ENCODE results near the gene KRTAP3-2.

DNA sequence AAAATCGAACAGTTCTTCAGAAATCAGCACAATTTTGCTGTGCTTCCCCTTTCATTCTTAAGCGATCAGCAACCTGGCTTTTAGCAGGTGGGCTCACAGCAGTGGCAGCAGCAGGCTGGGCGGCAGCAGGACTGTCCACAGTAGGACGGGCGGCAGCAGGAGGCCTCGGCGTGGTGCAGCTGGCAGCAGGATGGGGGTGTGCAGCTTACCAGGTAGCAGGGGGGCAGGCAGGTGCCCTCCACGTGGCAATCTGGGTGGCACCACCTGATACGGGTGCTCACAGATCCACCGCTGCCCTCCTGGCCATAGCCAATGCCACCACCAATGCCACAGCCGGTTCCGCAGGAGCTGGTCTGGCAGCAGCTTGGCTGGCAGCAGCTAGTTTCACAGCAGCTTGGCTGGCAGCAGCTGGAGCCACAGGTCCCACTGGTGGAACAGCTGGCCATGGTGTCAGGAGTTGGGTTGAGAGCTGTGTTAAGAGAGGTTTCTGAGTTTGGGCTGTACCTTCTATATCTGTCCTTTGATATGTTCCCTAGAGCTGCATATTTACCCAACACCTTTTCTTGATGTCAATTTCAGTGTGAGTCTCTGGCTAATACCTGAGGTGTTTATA, 30.0 kb upstream of the KRTAP3-2 start, which contains the start of gene KRTAP1-4:
- TF ChIP-seq POLR2A (IDR thresholded peaks at IDR 0.05): no peak
- no peak for TF ChIP-seq POLR2AphosphoS5 (IDR thresholded peaks at IDR 0.05)
